Stimulated activated naive B cell treated with anti-CD40 and anti-IgM and Interleukin-4, amounts not matched to agents 10 μg/mL and 1 μg/mL and 100 μg/mL, for 72 hours (primary cell): ENCODE data around the gene MIF.
"Not testable (repeated sequence)": the region's sequence is repeated elsewhere in the genome, so short reads cannot be mapped to it uniquely, and the experiment has no call there.

Experiments
- ATAC-seq, 2 donors: fragments of 150-1000 bp; cut with Tn5 transposase; replicated peaks; 2 replicates each; pipeline ENCODE4 v1.10.0; 2021; ENCODE audit warnings: moderate library complexity in 1 of 2
- DNase-seq: peaks from one replicate; pipeline ENCODE4 v3.0.0; 2021
- H3K27ac Mint-ChIP-seq: one replicate; pipeline ENCODE4 v1.8.0; 2022; ENCODE audit warnings: mild to moderate bottlenecking, mixed read lengths
- H3K27me3 Mint-ChIP-seq, 2 donors: one replicate each; pipeline ENCODE4 v1.8.0; 2022; ENCODE audit warnings: mixed read lengths in 2 of 2
- H3K36me3 Mint-ChIP-seq, 2 donors: one replicate each; pipeline ENCODE4 v1.8.0; 2022; ENCODE audit warnings: mixed read lengths in 2 of 2, mild to moderate bottlenecking in 1 of 2
- H3K4me1 Mint-ChIP-seq, 2 donors: one replicate each; pipeline ENCODE4 v1.8.0; 2022; ENCODE audit warnings: mixed read lengths in 2 of 2, mild to moderate bottlenecking in 1 of 2
- H3K4me3 Mint-ChIP-seq, 2 donors: one replicate each; pipeline ENCODE4 v1.8.0; 2022; ENCODE audit warnings: mild to moderate bottlenecking in 2 of 2, mixed read lengths in 2 of 2, moderate library complexity in 1 of 2
- H3K9me3 Mint-ChIP-seq, 2 donors: one replicate each; pipeline ENCODE4 v1.8.0; 2022; ENCODE audit warnings: mixed read lengths in 2 of 2, mild to moderate bottlenecking in 1 of 2

MIF gene

DNA sequence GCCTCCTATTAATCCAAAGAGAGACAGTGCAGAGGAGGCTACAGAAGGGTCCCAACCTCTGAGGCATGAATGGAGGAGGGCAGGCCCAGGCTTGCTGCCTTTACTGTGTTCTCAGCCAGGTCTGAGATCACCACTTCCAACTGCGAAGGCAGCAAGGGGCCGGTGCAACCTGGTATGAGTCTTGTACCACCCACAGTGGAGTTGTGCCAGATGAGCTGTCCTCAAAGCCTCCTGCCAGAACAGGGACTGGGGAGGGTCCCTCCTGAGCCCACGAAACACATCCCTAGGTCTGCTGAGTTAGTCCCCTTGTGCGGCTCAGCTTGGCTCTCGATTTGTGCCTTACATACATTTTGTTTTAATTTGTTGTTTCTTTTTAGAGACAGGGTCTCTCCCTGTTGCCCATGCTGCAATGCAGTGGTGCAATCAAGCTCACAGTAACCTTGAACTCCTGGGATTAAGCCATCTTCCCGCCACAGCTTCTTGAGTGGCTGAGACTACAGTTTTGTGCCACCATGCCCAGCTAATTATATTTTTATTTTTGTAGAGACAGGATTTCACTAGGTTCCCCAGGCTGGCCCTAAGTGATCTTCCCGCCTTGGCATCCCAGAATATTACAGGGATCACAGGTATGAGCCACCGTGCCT is 9.3 kb downstream of the MIF start:
- Mint-ChIP-seq H3K36me3 (peaks cover 24 to 25% of the 10 kb centered on the region in 2 donors), H3K27me3 (no peaks in the 10 kb centered on the region), H3K4me3 (no peak overlapping the region), H3K27ac (no peak overlapping the region), H3K4me1 (peaks cover 0 to 20% of the 10 kb centered on the region in 2 donors), H3K9me3 (peaks cover 0 to 6% of the 10 kb centered on the region in 2 donors)
- no peak for DNase-seq
- ATAC-seq: no peak

DNA sequence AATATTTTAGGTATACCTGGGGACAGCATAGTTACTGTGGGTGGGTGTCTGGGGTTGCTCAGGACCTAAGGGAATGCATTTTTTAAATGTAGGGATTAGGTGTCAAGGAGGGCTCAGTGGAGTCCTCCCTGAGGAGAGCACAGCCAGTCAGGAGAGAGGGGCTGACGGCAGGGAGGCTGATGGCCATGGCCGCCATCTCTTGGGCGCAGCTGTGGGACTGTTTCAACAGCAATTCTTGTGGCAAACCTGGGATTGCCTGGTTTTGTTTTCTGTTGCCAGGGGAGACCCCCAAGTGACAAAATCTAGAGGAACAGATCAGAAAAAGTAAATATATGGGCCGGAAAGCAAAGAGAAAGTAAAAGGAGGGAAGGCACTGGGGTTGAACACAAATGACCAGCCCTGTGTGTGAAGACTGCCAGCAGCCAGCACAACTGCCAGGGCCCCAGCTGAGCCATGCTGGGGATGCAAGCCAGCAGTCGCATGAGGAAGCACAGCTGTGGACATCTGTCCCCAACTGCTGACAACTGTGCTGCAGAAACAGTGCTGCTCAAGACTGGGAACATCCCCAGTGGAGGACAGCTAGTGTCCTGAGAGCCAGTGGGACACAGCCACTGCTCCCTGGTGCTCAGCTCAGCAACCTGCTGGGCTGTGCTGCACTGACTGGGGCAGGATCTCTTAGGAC is 10.5 kb downstream of the MIF start:
- no peak overlapping the region for H3K4me3 Mint-ChIP-seq
- peaks cover 15 to 19% of the 10 kb centered on the region in 2 donors for H3K36me3 Mint-ChIP-seq
- H3K4me1 Mint-ChIP-seq: peaks cover 0 to 20% of the 10 kb centered on the region in 2 donors
- no peaks in the 10 kb centered on the region for H3K27me3 Mint-ChIP-seq
- ATAC-seq (no peak), DNase-seq (no peak)
- peaks cover 0 to 4% of the 10 kb centered on the region in 2 donors for H3K9me3 Mint-ChIP-seq
- no peak overlapping the region for H3K27ac Mint-ChIP-seq

- no peak overlapping the region for H3K27ac Mint-ChIP-seq
- no peak for ATAC-seq
- H3K4me1 Mint-ChIP-seq: peaks cover 2 to 25% of the 10 kb centered on the region in 2 donors
- no peak for DNase-seq
- no peaks in the 10 kb centered on the region for H3K9me3 Mint-ChIP-seq
- peaks cover 8 to 19% of the 10 kb centered on the region in 2 donors for H3K36me3 Mint-ChIP-seq
- H3K27me3 Mint-ChIP-seq: no peaks in the 10 kb centered on the region
- no peak overlapping the region for H3K4me3 Mint-ChIP-seq
These were observed 12.5 kb downstream of the MIF start for GRCh38 chr22:23906641-23907040.

DNA sequence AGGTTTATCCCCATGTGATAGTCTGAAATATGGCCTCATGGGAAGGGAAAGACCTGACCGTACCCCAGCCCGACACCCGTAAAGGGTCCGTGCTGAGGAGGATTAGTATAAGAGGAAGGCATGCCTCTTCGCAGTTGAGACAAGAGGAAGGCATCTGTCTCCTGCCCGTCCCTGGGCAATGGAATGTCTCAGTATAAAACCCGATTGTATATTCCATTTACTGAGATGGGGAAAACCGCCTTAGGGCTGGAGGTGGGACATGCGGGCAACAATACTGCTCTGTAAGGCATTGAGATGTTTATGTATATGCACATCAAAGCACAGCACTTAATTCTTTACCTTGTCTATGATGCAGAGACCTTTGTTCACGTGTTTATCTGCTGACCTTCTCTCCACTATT is 13.2 kb downstream of the MIF start:
- H3K27me3 Mint-ChIP-seq: not testable (repeated sequence)

DNA sequence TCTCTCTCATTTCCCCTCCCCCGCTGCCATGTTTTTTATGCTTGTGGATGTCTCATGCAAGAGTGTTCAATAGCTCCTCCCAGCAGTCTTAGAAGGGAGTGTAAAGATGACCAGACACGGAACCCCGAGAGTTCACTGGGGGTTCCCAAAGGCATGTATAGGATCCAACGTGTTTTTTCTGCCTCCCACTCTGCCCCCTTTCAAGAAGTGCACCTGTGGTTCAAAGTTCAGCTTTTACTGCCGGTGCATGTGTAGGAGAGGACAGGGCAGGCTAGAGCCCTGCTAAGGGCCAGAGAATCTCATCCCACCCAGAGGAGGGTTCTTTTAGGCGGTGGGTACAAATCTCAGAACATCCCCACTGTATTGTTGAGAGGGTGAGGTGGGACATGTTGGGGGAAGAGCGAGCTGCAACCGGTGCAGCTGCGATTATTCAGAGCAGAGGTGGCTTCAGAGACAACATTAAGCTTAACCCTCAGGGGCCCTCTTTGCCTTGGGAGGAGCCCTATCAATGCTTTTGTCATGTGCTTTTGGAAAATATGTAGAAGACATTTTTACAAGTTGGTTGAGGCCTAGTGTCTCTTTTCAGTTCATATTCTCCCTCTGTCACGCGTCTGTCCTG is 14.5 kb downstream of the MIF start:
- no peaks in the 10 kb centered on the region for H3K27me3 Mint-ChIP-seq
- H3K36me3 Mint-ChIP-seq: peaks cover 11 to 22% of the 10 kb centered on the region in 2 donors
- peak overlapping the region in 1 of 2 donors; percentile 19 for H3K4me3 Mint-ChIP-seq
- no peak overlapping the region for H3K27ac Mint-ChIP-seq
- DNase-seq (no peak), ATAC-seq (no peak)
- no peaks in the 10 kb centered on the region for H3K9me3 Mint-ChIP-seq
- H3K4me1 Mint-ChIP-seq: peaks cover 7 to 42% of the 10 kb centered on the region in 2 donors

More for the DNA sequence above, 13.2 kb downstream of the MIF start:
- ATAC-seq, H3K9me3 Mint-ChIP-seq, H3K27ac Mint-ChIP-seq, DNase-seq, H3K4me3 Mint-ChIP-seq: not testable (repeated sequence)
- Mint-ChIP-seq H3K36me3 (peaks cover 9 to 22% of the 10 kb centered on the region in 2 donors), H3K4me1 (peaks cover 2 to 32% of the 10 kb centered on the region in 2 donors)

DNA sequence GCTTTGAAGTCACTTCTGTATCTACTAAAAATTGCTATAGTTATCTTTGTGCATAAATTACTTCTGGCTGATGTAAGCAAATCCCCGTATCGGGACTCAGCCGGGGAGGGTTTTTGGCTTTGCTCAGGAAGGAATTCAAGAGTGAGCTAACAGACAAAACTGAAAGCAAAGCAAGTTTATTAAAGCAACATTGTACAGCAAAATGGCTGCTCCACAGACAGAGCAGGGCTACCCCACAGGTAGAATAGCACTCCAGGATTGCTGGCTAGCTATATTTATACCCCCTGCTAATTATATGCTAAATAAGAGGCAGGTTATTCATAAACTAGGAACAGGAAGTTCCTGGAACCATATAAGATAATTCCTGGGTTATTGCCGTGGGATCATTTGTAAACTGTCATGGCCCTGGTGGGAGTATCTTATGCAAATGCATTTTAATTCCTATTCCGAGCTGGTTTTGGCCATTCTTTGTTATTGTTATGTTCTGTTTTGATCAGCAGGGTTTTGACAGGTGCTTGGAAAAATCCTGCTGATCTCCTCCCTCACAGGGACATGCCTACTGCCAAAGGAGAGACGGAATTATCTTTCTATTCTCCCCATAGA is 15.2 kb downstream of the MIF start:
- Mint-ChIP-seq H3K4me3 (no peak overlapping the region), H3K27me3 (no peaks in the 10 kb centered on the region), H3K4me1 (peaks cover 8 to 41% of the 10 kb centered on the region in 2 donors), H3K36me3 (peaks cover 11 to 19% of the 10 kb centered on the region in 2 donors), H3K9me3 (no peaks in the 10 kb centered on the region), H3K27ac (no peak overlapping the region)
- DNase-seq: no peak
- ATAC-seq: no peak

GRCh38 chr22:23910496-23911190 is 16.5 kb downstream of the MIF start:
- no peaks in the 10 kb centered on the region for H3K9me3 Mint-ChIP-seq
- ATAC-seq (no peak), DNase-seq (no peak)

DNA sequence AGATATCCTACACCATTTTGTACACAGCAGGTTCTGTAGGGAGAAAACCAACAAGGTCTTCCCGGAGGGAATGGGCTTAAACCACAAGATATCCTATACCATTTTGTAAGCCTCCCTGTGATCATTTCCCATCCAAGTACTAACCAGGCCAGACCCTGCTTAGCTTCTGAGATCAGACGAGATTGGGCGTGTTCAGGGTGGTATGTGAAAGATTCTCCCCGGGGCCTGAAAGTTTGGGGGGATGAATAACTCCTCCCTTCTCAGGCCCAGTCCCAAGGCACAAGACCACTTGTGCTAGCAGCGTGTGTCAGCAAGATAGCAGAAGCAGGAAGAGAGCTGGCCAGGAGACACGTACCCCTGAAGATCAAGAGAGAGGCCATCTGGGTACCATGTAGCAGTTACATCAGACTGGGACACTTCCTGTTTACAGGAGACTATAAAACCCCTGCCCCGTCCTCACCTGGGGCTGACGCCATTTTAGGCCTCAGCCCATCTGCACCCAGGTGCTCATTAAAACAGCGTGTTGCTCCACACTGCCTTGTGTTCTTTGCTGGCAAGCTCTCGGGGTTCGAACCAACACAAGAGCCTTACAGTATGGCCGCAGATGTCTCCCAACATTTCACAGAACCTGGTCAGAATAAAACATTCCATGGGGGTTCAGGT is 17.3 kb downstream of the MIF start:
- Mint-ChIP-seq H3K4me1 (peaks cover 19 to 46% of the 10 kb centered on the region in 2 donors), H3K27ac (no peak overlapping the region), H3K9me3 (no peaks in the 10 kb centered on the region), H3K27me3 (no peaks in the 10 kb centered on the region), H3K36me3 (peaks cover 11 to 24% of the 10 kb centered on the region in 2 donors), H3K4me3 (no peak overlapping the region)
- DNase-seq (no peak), ATAC-seq (no peak)

More at GRCh38 chr22:23910496-23911190, 16.5 kb downstream of the MIF start:
- peaks cover 19 to 41% of the 10 kb centered on the region in 2 donors for H3K4me1 Mint-ChIP-seq
- peaks cover 11 to 19% of the 10 kb centered on the region in 2 donors for H3K36me3 Mint-ChIP-seq
- no peak overlapping the region for H3K27ac Mint-ChIP-seq
- no peak overlapping the region for H3K4me3 Mint-ChIP-seq
- no peaks in the 10 kb centered on the region for H3K27me3 Mint-ChIP-seq

DNA sequence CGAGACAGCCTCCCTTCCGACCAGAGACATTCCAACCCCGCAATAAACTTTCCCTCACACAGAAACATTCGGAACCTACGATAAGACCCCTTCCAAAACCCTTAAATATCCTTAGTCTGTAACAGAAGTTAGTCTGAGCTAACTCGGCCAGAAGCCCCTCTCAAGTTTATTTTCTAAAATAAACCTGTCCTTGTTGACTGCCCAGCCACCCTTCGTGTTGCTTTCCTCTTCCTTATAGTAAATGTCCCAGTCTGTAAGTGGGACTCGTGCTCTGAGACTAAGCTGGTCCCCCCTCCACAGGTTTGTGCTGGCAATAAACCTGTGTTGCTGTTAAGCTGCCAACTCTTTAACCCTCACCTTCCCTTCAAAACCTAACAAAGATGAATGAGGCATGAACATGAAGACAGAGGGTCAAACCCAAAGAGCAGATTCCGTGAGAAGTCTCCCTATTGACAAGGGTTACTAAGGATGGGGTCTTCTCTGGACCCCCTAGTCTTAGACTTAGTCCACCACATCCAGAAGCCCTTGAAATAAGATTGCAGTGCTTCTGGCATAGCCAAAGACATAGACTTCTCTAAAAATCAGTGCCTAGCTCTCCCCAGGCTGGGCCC is 18.2 kb downstream of the MIF start:
- no peak overlapping the region for H3K4me3 Mint-ChIP-seq
- H3K27me3 Mint-ChIP-seq: no peaks in the 10 kb centered on the region
- no peak for ATAC-seq
- H3K27ac Mint-ChIP-seq: no peak overlapping the region
- peaks cover 11 to 28% of the 10 kb centered on the region in 2 donors for H3K36me3 Mint-ChIP-seq
- H3K9me3 Mint-ChIP-seq: no peaks in the 10 kb centered on the region
- no peak for DNase-seq
- H3K4me1 Mint-ChIP-seq: peaks cover 19 to 50% of the 10 kb centered on the region in 2 donors

GRCh38 chr22:23913306-23913660 is 19.1 kb downstream of the MIF start:
- ATAC-seq (peak; percentile 19 to 21), DNase-seq (no peak)
- Mint-ChIP-seq H3K9me3 (no peaks in the 10 kb centered on the region), H3K36me3 (peaks cover 11 to 28% of the 10 kb centered on the region in 2 donors), H3K4me1 (peaks cover 19 to 50% of the 10 kb centered on the region in 2 donors), H3K27me3 (no peaks in the 10 kb centered on the region), H3K27ac (peak overlapping the region; percentile 98), H3K4me3 (peak overlapping the region; percentile 91 to 95)

DNA sequence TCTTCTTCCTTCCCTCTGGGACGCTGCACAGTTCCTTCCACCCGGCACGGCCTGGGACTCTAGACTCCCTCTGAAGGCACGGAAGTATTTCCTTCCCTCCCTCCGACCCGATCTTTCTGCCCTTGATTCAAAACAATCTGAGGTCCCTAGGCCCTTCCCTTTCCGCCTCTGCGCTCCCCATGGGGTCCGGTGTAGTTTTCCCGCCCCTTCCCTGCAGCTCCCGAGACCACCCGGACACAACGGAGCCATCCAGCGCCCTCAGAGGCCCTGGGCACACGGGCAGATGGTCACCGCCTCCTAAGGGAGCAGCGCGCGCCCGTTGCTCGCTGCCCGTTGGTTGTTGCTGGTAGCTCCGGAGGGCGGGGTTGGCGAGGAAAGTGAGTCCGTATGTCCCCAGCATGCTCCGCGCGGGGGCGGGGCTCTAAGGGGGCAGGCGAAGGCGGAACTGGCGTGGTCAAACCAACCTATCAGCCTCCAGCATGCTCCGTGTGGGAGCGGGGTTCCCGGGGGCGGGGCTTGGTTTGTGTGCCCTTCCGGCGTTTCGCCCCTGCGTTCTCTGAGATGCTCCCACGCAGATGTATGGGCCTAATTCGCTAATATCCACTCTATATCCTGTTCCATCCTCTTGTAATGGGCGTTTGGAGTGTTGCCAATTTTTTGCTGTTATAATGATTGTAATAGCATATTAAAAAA is 19.6 kb downstream of the MIF start:
- Mint-ChIP-seq H3K36me3 (peaks cover 8 to 24% of the 10 kb centered on the region in 2 donors), H3K4me1 (peaks cover 19 to 50% of the 10 kb centered on the region in 2 donors), H3K9me3 (no peaks in the 10 kb centered on the region), H3K27ac (peak overlapping the region; percentile 98), H3K27me3 (no peaks in the 10 kb centered on the region), H3K4me3 (peak overlapping the region; percentile 91 to 95)
- ATAC-seq (peak; percentile 96 to 99), DNase-seq (peak; percentile 99)

GRCh38 chr22:23915290-23915689 is 21.1 kb downstream of the MIF start:
- Mint-ChIP-seq H3K4me3 (peak overlapping the region in 1 of 2 donors; percentile 50), H3K4me1 (peaks cover 19 to 50% of the 10 kb centered on the region in 2 donors), H3K9me3 (no peaks in the 10 kb centered on the region), H3K36me3 (peaks cover 4 to 25% of the 10 kb centered on the region in 2 donors), H3K27ac (peak overlapping the region; percentile 83), H3K27me3 (no peaks in the 10 kb centered on the region)
- peak; percentile 20 for DNase-seq
- peak; percentile 47 to 50 for ATAC-seq

DNA sequence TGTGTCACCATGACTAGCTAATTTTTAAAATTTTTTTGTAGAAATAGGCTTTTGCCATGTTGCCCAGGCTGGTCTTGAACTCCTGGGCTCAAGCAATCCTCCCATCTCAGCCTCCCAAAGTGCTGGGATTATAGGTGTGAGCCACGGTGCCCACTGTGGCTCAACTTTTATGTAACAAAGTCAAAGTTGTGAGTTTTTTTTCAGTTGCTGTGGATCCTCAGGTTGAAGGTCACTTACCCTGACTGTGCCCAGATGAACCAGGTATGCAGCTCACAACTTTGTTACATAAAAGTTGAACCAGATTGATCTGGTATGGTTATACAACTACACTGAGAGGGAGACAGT is 26.1 kb downstream of the MIF start:
- not testable (repeated sequence) for H3K4me3 Mint-ChIP-seq, H3K27me3 Mint-ChIP-seq, ATAC-seq, H3K27ac Mint-ChIP-seq, H3K9me3 Mint-ChIP-seq, DNase-seq
- peaks cover 4 to 16% of the 10 kb centered on the region in 2 donors for H3K4me1 Mint-ChIP-seq
- H3K36me3 Mint-ChIP-seq: peaks cover 13 to 53% of the 10 kb centered on the region in 2 donors
